HCT116 (cell line): ENCODE measurements around the gene TRUB1. TPM values are rescaled to one million over a fixed set of nuclear protein-coding genes. Genes with fewer than 3 reads are reported as not detected.

Experiments used
- ATAC-seq: fragments of 200-7000 bp; cut with Tn5 transposase; 2 replicates; pipeline ENCODE4 v1.9.1; 2020; ENCODE audit warnings: mild to moderate bottlenecking, moderate library complexity
- BruUV-seq: library from RNA; stranded (reverse); fragments of 400-500 nt; replicated peaks from 2 replicates; lab custom pipeline; 2021; lab: Mats Ljungman, UMichigan
- CTCF ChIA-PET: fragments of 300-600 bp; sonication (Branson Sonifier 250); formaldehyde crosslinking; loops from one replicate; lab custom pipeline; 2021; ENCODE audit warnings: antibody characterized with exemption; lab: Charles Lee
- POLR2A ChIA-PET: fragments of 300-600, 350-600 bp; sonication (Branson Sonifier 250); formaldehyde crosslinking; loops from one replicate; lab custom pipeline; 2021; ENCODE audit warnings: antibody characterized with exemption; lab: Charles Lee
- RAD21 ChIA-PET, 2 experiments: fragments of 300-600 bp; sonication (Branson Sonifier 250); formaldehyde crosslinking; loops; one replicate each; lab custom pipeline; 2023; ENCODE audit warnings: low total read pairs in 2 of 2; ENCODE audit not compliant: uncharacterized antibody in 2 of 2, unreplicated experiment in 2 of 2, low non-redundant PET in 1 of 2; lab: Charles Lee
- DNase-seq: peaks from one replicate; pipeline ENCODE4 v3.0.0-alpha.2; 2010; ENCODE audit warnings: low read depth, low spot score
- H2AFZ ChIP-seq: fragments of 200-600 bp; shearing (Covaris generic), sonication (generic); 2 replicates; pipeline ENCODE4 v1.6.1; 2017; ENCODE audit warnings: low read depth, mixed run types, mixed read lengths, antibody characterized with exemption, low read length; ENCODE audit not compliant: poor library complexity, severe bottlenecking
- H3K27ac ChIP-seq: 2 replicates; pipeline ENCODE4 v1.5.1; 2012; ENCODE audit warnings: low read depth, low read length
- H3K27me3 ChIP-seq: fragments of 200-600 bp; sonication (generic); 2 replicates; pipeline ENCODE4 v1.6.1; 2016; ENCODE audit warnings: mixed run types, low read length, mixed read lengths; ENCODE audit not compliant: insufficient read depth
- H3K36me3 ChIP-seq, 2 experiments: fragments of 200-500 bp in 1 of 2; fragments of 200-600 bp in 1 of 2; sonication (Bioruptor generic) in 1 of 2; sonication (generic) in 1 of 2; 2 replicates each; pipeline versions ENCODE4 v1.5.1 to v1.6.1; 2014 to 2016; ENCODE audit warnings: low read length in 2 of 2, inconsistent platforms in 1 of 2, mixed read lengths in 1 of 2, mixed run types in 1 of 2; ENCODE audit not compliant: insufficient read depth in 2 of 2, control insufficient read depth in 1 of 2
- H3K4me1 ChIP-seq, 2 experiments: fragments of 200-600 bp in 1 of 2; sonication (generic) in 1 of 2; 2 replicates each; pipeline versions ENCODE4 v1.5.1 to v1.6.1; 2012 to 2017; ENCODE audit warnings: low read length in 2 of 2, inconsistent platforms in 1 of 2, mild to moderate bottlenecking in 1 of 2, mixed read lengths in 1 of 2, mixed run types in 1 of 2, moderate library complexity in 1 of 2; ENCODE audit not compliant: insufficient read depth in 2 of 2, control insufficient read depth in 1 of 2
- H3K4me2 ChIP-seq: fragments of 200-600 bp; sonication (generic); 2 replicates; pipeline ENCODE4 v1.6.1; 2017; ENCODE audit warnings: mixed run types, low read length, mixed read lengths
- H3K4me3 ChIP-seq, 2 experiments: fragments of 200-600 bp in 1 of 2; sonication (generic) in 1 of 2; replicated peaks in 1 of 2; 2 replicates each; pipeline ENCODE4 v1.5.1; 2011 to 2016; ENCODE audit warnings: low read length in 2 of 2, control low read depth in 1 of 2, low read depth in 1 of 2, mild to moderate bottlenecking in 1 of 2, mixed read lengths in 1 of 2, mixed run types in 1 of 2
- H3K79me2 ChIP-seq: fragments of 200-600 bp; sonication (generic); 2 replicates; pipeline ENCODE4 v1.6.1; 2017; ENCODE audit warnings: mild to moderate bottlenecking, mixed run types, low read length, moderate library complexity, mixed read lengths; ENCODE audit not compliant: insufficient read depth
- H3K9ac ChIP-seq: fragments of 200-600 bp; sonication (generic); 2 replicates; pipeline ENCODE4 v1.6.1; 2016; ENCODE audit warnings: low read length, mixed read lengths
- H3K9me2 ChIP-seq: fragments of 200-600 bp; sonication (generic), shearing (Covaris generic); 2 replicates; pipeline ENCODE4 v1.6.1; 2017; ENCODE audit warnings: mixed run types, mild to moderate bottlenecking, moderate library complexity; ENCODE audit not compliant: insufficient read depth
- H3K9me3 ChIP-seq, 2 experiments: fragments of 200-500 bp in 1 of 2; fragments of 200-600 bp in 1 of 2; sonication (Bioruptor generic) in 1 of 2; sonication (generic) in 1 of 2; 2 replicates each; pipeline ENCODE4 v1.6.1; 2014 to 2017; ENCODE audit warnings: low read length in 2 of 2, mixed read lengths in 2 of 2, inconsistent platforms in 1 of 2, low read depth in 1 of 2, mild to moderate bottlenecking in 1 of 2, mixed run types in 1 of 2, moderate library complexity in 1 of 2; ENCODE audit not compliant: control insufficient read depth in 1 of 2, insufficient read depth in 1 of 2
- H4K20me1 ChIP-seq: fragments of 200-600 bp; sonication (generic), shearing (Covaris generic); 2 replicates; pipeline ENCODE4 v1.6.1; 2017; ENCODE audit warnings: mixed run types, mild to moderate bottlenecking, moderate library complexity; ENCODE audit not compliant: insufficient read depth
- CBX3 ChIP-seq: IDR thresholded peaks from 2 replicates; pipeline ENCODE4 v1.6.1; 2012; ENCODE audit warnings: low read depth
- CEBPB ChIP-seq: IDR thresholded peaks from 2 replicates; pipeline ENCODE4 v1.6.1; 2012; ENCODE audit warnings: low read depth
- EGR1 ChIP-seq: IDR thresholded peaks from 2 replicates; pipeline ENCODE4 v1.6.1; 2012; ENCODE audit warnings: low read depth
- FOSL1 ChIP-seq: IDR thresholded peaks from 2 replicates; pipeline ENCODE4 v1.6.1; 2012; ENCODE audit warnings: low read depth
- REST ChIP-seq: IDR thresholded peaks from 2 replicates; pipeline ENCODE4 v1.6.1; 2012; ENCODE audit warnings: low read depth
- SIN3A ChIP-seq: IDR thresholded peaks from 2 replicates; pipeline ENCODE4 v1.6.1; 2012; ENCODE audit warnings: low read depth
- intact Hi-C: fragments of 100-400 bp; cut with micrococcal nuclease; formaldehyde crosslinking; loops from 2 replicates; pipeline ENCODE4 v1.10.0; 2022
- total RNA-seq: library from RNA; stranded (reverse); gene quantifications from one replicate; pipeline ENCODE4 v1.2.1, GENCODE V29; 2021; ENCODE audit not compliant: unreplicated experiment
- TF ChIP-seq, protein P1 (sequence below): IDR thresholded peaks from 2 replicates; pipeline ENCODE4 v1.6.1; 2012

The TRUB1 gene
- total RNA-seq, 1 experiment from 2014 or later: 44.1 TPM

- ChIA-PET RAD21 (no interaction called here), CTCF (no interaction called here), POLR2A (no interaction called here)
- Histone ChIP-seq H3K36me3 (no peaks in the 10 kb centered on the region), H3K4me2 (no peak overlapping the region), H3K9me3 (no peaks in the 10 kb centered on the region), H3K4me3 (no peak overlapping the region), H3K27me3 (peaks cover 17% of the 10 kb centered on the region), H4K20me1 (no peaks in the 10 kb centered on the region), H3K9ac (no peak overlapping the region), H3K9me2 (no peaks in the 10 kb centered on the region), H3K27ac (no peak overlapping the region), H3K79me2 (no peaks in the 10 kb centered on the region), H2AFZ (no peak overlapping the region), H3K4me1 (no peaks in the 10 kb centered on the region)
- no peak for TF ChIP-seq EGR1
- no peak for TF ChIP-seq SIN3A
- DNase-seq: no peak
- intact Hi-C loops: no loop called here
- ATAC-seq: no peak
- BruUV-seq: no TSS peak
These were observed 65.4 kb downstream of the TRUB1 start for GRCh38 chr10:115003396-115003795.

DNA sequence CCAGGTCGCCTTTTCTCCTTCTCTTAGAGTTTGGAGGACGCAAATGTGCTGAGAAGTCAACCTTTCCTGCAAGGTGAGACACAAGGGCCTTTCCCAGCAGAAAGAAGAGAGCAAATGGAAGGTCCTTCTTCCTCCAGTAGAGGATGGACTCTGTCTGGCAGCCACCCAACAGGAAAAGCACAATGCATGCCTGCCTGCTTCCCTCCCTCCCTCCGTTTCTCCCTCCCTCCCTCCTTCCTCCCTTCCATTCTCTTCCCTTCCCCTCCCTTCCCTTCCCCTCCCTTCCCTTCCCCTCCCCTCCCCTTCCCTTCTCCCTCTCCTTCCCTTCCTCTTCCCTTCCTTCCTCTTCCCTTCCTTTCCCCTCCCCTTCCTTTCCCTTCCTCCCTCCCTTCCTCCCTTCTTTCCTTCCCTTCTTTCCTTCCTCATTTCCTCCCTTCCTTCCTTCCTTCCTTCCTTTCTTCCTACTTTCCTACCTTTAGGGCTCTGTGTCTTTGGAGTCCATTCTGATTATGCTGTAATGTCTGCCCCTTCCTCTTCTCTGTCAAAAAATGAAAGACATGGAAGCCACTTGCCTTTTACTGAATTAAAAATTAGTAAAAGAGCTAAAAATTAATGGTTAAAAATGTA, 66.4 kb downstream of the TRUB1 start:
- no peaks in the 10 kb centered on the region for H4K20me1 ChIP-seq
- no peaks in the 10 kb centered on the region for H3K9me2 ChIP-seq
- H3K9me3 ChIP-seq: no peaks in the 10 kb centered on the region
- no peak for ATAC-seq
- H3K9ac ChIP-seq: no peak overlapping the region
- H3K4me2 ChIP-seq: no peak overlapping the region
- H3K27ac ChIP-seq: no peak overlapping the region
- H3K4me1 ChIP-seq: no peaks in the 10 kb centered on the region
- CTCF ChIA-PET: no interaction called here
- H2AFZ ChIP-seq: no peak overlapping the region
- BruUV-seq: no TSS peak
- DNase-seq: no peak
- POLR2A ChIA-PET: no interaction called here
- H3K79me2 ChIP-seq: no peaks in the 10 kb centered on the region
- H3K36me3 ChIP-seq: no peaks in the 10 kb centered on the region
- intact Hi-C loops: no loop called here
- no peak overlapping the region for H3K4me3 ChIP-seq
- TF ChIP-seq CEBPB: no peak
- no peak for TF ChIP-seq REST
- no peak for TF ChIP-seq FOSL1
- TF ChIP-seq CBX3: no peak
- TF ChIP-seq, protein P1, sequence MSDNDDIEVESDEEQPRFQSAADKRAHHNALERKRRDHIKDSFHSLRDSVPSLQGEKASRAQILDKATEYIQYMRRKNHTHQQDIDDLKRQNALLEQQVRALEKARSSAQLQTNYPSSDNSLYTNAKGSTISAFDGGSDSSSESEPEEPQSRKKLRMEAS: no peak
- peaks cover 17% of the 10 kb centered on the region for H3K27me3 ChIP-seq
- RAD21 ChIA-PET: no interaction called here
